Endometrium (tissue), 2 donors: ENCODE measurements around the gene ASGR2.
"Not testable (repeated sequence)": the region's sequence is repeated elsewhere in the genome, so short reads cannot be mapped to it uniquely, and the experiment has no call there.

Experiments
- FAIRE-seq: peaks from 2 replicates; lab custom pipeline; 2012; peaks lifted over from hg19 to GRCh38; lab: Jason Lieb, UNC
- donor health status: control.
- donor health status: control.

The ASGR2 gene, protein sequence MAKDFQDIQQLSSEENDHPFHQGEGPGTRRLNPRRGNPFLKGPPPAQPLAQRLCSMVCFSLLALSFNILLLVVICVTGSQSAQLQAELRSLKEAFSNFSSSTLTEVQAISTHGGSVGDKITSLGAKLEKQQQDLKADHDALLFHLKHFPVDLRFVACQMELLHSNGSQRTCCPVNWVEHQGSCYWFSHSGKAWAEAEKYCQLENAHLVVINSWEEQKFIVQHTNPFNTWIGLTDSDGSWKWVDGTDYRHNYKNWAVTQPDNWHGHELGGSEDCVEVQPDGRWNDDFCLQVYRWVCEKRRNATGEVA

DNA sequence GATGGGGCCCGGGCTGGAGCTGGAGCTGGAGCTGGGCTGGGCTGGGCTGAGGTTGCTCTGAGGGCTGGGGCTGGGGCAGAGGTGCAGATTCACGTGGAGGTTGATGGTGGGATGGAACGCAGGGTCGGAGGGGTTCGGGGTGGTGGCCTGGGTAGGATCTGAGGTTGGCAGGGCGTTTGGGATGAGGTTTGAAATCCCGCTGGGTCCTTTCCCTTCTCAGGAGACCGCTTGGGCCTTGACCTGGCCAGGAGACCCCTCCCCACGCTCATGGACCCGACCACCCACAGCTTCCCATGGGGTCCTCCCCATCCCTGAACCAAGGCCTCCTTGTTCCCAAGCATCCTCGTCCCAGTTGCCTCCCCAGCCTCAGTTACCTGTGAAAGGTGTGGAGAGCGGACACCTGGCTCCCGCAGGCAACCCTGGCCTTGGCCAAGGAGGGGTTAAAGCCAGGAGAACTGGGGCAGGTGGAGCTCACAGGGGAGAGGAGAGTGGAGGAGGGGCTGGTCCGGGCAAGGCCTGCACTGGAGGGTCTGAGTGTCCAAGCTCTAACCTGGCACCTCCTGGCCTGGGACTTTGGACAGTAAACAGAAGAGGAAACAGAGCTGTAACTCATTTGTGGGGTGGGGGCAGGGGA is at the start of gene ASGR2:
Gene ASGR2 (minus strand): TSS at position 582 of the 634 bp plus-strand sequence. CDS start 582 bp downstream, outside the sequence.
- no peak for FAIRE-seq

DNA sequence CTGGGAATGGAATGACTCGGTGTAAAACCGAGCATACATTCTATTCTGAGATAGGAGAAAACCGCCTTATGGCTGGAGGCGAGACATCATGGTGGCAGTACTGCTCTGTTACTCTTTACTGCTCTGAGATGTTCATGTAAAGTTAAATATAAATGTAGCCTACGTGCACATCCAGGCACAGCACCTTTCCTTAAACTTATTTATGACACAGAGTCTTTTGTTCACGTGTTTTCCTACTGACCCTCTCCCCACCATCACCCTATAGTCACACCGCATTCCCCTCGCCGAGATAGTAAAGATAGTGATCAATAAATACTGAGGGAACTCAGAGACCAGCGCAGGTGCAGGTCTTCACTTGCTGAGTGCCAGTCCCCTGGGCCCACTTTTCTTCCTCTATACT is 44.9 kb upstream of the ASGR2 start:
- not testable (repeated sequence) for FAIRE-seq

DNA sequence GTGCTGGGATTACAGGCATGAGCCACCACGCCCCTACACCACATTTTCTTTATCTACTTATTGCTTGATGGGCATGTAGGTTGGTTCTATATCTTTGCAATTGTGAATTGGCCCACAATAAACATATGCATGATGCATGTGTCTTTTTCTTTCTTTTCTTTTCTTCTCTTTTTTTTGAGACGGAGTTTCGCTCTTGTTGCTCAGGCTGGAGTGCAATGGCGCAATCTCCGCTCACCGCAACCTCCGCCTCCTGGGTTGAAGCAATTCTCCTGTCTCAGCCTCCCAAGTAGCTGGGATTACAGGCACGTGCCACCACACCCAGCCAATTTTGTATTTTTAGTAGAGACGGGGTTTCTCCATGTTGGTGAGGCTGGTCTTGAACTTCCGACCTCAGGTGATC is 43.8 kb upstream of the ASGR2 start:
- not testable (repeated sequence) for FAIRE-seq

DNA sequence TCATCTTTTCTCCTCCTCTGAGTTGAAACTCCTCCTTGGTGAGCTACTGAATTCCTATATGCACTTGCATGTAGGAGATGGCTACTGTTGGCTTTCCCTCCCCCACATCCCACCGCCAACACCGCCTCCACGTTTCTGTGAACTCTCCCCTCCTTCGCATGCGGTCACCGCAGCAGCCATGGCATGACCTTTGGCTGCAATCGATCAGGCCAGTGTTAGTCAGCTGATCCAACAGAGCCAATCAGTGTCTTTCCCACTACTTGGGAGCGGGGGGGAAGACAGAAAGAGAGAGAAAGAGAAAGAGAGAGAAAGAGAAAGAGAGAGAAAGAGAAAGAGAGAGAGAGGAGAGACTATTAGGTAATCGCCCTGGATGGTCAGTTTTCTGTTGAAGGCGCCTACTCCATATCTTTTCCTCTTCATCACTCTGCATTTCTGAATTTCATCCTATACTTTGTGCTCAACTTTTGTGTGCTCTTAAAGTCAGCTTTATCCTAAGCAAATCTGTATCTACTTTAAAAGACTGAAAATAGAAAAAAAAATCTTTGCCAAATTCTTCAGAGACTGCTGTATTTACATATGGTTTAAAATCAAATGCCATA is 41.8 kb upstream of the ASGR2 start:
- no peak for FAIRE-seq

DNA sequence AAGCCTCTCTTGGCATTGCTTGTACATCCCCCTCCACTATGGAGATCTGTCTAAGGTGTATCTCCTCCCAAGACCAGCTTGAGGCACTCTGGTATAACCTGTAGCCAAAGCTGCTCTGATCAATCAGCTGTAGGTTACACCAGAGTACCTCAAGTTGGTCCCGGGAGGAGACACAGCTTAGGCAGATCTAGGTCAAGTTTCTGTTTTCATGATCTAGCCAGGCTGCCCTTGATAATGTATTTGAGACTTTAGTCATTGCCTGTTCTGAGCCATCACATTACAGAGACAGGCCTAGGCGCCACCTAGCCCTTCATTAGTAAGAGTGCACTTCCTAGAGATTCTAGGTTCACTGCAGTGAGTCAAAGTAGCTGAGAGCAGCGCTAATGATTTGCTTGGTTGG is 33.1 kb upstream of the ASGR2 start:
- no peak for FAIRE-seq

DNA sequence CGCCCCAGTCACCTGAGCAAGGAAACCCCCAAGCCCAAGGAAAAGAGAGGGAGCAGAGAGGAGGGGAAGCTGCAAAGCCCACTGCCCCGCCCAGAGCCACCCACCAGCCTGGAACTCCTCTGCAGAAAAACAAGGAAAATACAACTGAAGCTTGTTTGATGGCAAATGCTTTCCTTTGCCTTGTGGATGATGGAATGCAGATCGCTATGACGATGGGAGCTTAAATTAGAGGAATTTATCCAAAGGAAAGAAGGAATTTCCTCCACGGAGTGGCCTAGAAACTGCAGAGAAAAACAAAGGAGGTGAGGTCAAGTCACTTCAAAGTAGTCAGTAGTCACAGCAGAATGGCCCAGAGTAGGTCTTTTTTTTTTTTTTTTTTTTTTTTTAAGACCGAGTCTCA is 31.5 kb upstream of the ASGR2 start:
- no peak for FAIRE-seq

DNA sequence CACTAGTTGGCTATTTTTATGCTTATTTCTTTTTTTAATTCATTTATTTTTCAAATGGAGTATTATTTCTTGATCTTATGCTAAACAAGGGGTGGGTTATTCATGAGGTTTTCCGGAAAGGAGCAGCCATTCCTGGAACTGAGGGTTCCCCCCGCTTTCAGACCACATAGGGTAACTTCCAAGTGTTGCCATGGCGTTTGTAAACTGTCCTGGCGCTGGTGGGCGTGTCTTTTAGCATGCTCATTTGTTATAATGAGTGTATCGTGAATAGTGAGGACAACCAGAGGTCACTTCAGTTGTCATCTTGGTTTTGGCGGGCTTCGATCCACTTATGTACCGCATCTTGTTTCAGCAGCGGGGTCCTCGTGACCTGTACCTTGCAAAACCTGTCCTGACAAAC is 29.6 kb upstream of the ASGR2 start:
- FAIRE-seq: no peak

DNA sequence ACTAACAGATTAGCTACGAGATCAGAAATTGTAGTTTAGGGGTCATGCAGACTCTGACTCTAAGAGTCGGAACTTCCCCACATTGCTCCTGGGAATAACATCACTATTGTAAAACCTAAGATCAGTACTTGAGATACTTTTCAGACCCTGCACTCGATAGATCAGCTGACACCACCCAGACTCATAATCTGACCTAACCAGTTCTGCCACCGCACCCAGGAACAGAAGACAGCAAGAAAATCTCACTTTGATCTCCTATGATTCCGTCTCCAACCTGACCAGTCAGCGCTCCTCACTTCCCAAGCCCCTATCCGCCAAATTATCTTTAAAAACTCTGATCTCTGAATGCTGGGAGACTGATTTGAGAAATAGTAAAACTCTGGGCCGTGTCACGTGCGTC is 27.2 kb upstream of the ASGR2 start:
- FAIRE-seq: no peak

DNA sequence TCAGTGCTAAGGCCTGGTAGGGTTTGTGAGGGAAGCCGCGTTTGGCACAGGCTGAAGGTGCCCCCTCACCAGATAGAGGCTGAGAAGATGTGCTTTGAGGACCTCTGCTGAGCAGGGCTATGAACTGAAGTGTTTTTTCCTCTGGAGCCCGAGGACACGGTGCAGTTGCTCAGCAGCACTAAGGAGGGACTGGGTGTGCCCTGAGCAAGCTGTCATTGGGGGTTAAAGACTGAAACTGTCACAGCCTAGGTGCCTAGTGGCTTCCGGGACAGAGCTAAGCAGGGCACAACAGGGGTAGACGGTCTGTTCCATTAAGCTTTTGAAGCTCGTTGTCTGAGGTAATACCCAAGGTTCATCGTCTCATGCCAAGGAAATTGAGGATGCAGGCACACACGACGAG is 24.8 kb upstream of the ASGR2 start:
- FAIRE-seq: no peak

DNA sequence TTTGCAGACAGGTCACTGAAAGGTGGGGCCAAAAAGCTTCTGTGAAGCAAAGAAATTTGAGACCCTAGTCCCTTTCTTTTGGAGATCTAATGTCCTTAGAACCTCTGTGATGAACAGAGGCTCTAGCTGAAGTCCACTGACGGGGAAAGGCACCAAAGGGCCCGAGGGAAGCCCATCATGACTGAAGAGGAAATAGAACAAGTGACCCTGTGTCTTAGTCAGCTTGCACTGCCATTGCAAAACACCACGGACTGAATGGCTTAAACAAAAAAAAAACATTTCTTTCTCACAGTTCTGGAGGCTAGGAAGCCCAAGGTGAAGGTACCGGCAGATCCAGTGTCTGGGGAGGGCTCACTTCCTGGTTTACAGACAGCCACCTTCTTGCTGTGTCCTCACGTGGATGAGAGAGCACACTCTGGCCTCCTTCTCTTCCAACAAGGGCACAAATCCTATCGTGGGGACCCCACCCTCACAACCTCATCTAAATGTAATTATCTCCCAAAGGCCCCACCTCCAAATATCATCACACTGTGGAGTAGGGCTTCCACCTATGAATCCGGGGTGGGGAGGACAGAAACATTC is 24.3 kb upstream of the ASGR2 start:
- no peak for FAIRE-seq

DNA sequence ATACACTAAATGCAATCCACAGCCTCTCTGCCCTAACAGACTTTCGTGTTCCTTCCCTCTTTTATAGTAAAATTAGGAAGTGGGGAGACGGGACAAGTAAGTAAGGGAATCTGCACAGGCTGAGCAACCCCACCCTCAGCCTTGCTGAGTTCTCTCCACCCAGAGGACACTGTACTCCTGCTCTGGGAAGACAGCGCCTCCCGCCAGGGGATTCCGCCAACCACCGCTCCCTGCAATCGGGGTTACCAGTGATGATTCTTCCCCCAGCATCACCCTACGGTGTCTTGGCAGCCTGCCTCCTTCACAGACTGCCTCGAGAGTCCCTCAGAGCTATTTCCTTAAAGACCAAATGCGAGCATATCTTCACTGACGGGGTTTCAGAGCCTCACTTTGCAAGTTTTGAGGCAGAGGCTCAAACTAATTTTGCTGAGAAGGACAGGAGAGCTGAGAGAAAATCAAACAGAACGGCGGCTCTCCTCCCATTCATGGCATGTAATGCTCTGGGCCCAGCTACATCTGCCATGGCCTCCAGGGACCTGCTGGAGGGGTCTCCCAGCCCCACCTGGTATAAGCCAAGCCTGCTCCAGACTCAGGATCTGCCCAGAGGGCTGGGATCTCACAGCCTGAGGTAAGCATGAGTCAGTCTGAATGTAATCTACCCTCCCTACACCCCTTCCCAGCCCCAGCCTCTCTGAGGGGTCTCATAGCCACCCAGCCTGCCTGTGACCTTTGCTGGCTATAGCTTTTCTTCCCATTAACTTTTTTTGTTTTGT is 22.7 kb upstream of the ASGR2 start:
- no peak for FAIRE-seq

DNA sequence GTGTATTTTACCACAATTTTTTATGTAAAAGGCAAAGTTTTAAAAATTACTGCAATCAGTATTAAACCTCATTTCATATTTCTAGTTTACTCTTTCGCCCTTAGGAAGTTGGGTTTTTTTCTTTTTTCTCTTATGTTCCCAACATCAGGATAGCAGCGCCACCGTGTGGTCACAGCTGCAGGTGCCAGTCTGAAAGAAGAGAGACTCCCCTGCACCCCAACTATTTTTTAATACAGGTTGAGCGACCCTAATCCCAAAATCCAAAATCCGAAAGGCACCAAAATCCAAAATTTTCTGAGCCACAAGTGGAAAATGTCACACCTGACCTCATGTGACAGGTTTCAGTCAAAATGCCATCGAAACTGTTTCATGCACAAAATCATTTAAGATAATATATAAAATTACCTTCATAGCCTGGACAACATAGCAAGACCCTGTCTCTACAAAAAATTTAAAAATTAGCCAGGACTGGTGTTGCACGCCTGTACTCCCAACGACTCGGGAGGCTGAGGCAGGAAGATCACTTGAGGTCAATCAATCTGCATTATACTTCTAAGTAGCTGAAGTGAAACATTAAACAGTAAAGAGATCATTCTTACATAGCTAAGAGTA is 21.8 kb upstream of the ASGR2 start:
- peak; percentile 57 for FAIRE-seq

DNA sequence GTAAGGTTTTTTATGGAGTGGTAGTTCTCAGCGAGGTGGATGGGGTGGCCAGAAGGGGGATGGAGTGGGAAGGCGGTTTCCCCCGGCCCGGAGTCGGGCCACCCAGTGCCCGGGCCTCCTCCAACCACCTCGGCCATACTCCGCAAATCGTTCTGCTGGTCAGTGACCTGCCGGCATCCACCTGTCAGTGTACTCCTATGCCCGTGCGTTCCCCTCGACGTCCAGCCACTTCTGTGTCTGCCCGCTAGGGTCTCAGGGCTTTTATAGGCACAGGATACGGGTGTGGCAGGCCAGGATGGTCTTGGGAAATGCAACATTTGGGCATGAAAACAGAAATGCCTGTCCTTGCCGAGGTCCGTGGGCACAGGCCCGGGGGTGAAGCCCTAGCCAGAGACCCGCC is 19.3 kb upstream of the ASGR2 start:
- no peak for FAIRE-seq

DNA sequence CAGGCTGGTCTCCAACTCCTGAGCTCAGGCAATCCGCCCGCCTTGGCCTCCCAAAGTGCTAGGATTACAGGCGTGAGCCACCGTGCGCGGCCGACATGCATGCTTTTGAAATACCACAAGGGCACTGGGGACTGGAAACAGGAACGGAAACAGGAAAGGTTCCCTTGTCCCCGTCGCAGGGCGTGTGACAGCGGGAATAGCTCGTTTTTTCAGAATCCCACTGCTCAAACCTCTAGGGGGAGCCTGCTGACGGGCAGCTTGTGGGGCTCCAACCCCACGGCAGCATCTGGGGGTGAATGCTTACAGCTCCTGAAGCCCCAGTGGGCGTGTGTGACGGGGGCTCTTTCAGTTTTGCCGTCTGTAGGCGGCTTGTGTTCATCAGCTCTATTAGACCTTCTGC is 18.8 kb upstream of the ASGR2 start:
- no peak for FAIRE-seq

DNA sequence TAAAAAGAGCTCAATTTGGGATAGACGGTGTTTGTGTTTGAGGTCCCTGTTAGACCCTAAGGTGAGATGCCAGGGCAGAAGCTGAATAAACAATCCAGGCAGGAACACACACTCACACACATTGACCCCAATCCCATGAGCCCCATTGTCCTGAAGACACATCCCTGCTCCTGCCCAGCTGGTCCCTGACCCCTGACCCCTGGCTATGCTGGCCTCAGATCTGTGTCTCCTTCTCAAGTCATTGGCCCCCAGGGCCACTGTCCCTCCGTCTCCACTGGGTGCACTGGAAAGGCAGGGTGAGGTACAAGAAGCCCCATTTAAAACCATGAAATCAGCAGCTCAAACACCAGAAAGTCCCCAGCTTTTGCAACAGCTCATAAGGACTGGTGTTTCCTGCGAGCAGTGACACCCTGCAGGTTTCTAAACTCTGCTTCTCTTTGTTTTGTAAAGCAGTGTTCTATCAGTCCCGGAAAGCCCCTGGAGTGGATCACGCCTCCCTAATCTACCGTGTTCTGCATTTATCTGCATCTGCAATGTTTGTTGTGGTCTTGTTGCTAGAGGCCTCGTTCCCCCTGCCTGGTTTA is 18.0 kb upstream of the ASGR2 start:
- no peak for FAIRE-seq

DNA sequence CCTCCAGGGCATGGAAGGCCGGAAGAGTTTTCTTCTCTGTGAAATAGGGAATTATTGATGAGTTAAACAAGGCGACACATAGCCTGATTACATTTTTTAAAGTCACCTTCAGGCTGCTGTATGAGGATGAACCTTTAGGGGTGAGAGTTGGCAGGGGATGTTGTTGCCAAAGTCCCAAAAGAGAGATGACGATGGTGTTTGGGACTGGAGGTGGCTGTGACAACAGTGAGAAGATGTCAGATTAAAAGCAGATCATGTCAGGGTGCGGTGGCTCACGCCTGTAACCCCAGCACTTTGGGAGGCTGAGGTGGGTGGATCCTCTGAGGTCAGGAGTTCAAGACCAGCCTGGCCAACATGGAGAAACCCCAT is 16.8 kb upstream of the ASGR2 start:
- no peak for FAIRE-seq

DNA sequence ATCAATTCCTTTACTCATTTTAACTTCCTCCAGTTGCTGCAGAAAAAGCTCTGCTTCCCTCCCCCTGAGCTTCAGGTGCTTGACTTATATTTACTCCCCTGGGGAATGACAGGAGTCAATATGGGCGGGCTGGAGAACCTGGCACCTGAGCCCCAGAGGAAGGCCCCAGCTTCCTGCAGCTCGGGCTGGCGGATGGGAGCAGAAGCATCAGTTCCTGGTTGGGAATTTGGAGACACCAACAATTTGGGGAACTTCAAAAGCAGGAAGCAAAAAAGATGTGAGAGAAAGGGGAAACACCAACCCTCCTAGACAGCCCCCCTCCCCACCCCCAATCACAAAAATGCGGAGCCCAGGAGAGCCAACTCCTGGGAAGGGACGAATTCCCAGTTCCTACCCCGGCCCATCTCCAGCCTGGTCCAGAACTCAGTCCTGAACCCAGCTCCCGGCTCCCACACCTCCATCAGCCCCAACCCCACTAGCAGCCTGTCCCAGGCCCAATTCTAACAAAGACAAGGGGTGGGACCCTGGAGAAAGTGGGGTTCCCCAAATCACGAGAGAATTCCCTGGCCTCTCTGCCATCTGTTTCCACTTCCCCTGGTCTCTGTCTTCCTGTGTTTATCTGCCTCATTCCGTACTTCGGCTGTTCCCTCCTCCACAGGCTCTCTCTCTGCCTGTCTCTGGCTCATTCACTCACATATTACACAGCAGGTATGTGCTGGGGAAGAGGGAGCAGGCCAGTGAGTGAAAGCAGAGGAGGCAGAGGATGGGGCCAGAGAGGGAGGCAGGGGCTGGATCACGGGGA is 16.2 kb upstream of the ASGR2 start:
- no peak for FAIRE-seq

DNA sequence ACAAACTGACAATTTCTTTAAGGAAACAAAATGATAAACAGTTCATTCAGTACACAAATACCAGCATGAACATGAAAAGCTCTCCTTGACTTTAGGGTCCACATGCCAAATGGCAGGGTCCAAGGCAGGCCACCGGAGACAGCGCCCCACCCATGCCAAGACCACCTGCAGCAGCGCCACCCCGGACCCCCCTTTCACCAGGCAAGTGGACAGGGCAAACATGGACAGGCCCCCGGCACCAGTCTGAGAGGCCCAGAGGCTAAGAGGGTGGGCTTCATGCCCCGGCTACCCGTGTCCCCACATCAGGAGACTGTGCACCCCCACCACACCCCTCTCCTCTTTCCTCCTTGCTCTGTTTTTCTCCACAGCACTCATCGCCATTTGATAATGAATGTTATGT is 14.7 kb upstream of the ASGR2 start:
- no peak for FAIRE-seq

DNA sequence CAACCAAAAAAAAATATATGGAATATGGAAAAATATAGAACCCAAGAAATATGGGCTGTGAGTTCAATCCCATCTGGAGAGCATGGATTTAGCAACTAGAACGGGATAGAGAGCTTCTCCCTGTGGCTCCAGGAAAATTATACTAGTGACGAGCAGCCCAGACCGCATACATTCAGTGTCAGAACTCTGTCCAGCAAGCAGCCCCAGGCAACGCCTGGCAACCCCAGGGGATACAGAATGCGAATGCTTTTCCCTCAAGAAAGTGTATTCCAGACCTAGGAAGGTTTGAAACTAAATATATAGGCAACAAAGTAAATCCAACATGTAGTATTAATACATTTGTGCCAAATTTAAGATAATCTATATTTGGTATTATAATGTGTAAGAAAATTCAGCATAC is 13.5 kb upstream of the ASGR2 start:
- FAIRE-seq: no peak

DNA sequence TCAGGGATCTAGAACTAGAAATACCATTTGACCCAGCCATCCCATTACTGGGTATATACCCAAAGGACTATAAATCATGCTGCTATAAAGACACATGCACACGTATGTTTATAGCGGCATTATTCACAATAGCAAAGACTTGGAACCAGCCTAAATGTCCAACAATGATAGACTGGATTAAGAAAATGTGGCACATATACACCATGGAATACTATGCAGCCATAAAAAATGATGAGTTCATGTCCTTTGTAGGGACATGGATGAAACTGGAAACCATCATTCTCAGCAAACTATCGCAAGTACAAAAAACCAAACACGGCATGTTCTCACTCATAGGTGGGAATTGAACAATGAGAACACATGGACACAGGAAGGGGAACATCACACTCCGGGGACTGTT is 12.9 kb upstream of the ASGR2 start:
- not testable (repeated sequence) for FAIRE-seq

DNA sequence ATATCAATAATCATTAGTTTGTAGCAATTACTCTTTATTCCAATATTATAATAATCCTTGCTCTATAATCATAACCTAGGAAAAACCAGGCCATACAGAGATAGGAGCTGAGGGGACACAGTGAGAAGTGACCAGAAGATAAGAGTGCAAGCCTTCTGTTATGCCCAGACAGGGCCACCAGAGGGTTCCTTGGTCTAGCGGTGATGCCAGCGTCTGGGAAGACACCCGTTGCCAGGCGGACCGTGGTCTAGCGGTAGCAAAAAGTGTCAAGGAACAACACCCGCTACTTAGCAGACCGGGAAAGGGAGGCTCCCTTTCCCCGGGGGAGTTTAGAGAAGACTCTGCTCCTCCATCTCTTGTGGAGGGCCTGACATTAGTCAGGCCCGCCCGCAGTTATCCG is 11.8 kb upstream of the ASGR2 start:
- not testable (repeated sequence) for FAIRE-seq
